A172 (cell line): ENCODE results near the gene RNF141. TPM values are rescaled to one million over a fixed set of nuclear protein-coding genes. Genes with fewer than 3 reads are reported as not detected.

ENCODE experiments used
- DNase-seq: peaks from one replicate; pipeline ENCODE4 v3.0.0-alpha.2; 2015; ENCODE audit warnings: low spot score
- total RNA-seq: library from RNA; depleted of rRNA; stranded (reverse); fragments of >200 nt; shearing (Covaris generic); gene quantifications from 2 replicates; pipeline ENCODE4 v1.2.3, GENCODE V29; 2014

RNF141 gene
- total RNA-seq, 1 experiment from 2014 or later, result 23.6 TPM

DNA sequence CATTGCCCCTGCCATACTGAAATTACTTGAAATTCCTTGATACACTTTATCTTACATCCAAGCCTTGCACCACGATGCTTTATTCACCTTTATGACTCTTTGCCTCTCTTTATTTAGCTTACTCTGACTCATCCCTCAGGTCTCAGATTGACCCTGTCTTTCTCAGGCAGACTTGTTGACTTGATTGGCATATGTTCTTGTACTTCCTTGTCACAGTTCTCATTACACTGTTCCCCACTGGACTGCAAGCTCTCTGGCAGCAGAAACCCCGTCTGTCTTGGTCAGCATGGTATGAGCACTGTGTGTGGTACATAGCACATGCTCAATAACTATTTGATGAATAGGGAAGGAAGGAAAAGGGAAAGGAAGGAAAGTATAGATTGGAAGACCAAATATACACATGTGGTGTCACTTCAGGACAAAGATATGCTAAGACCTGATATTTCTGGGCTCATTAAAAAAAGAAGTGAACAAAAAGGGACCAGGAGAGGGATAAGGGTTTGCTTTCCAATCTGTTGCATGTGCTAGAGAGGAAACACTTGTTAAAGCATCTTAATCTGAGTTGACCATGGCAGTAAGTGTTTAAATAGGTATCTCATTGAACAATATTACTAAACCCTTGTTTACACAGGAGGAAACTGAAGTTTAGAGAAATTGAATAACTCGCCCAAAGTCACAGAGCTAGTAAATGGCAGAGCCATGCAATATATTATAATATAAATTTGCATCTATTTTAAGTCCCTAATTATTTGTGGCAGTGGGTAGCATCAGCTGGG is 20.2 kb upstream of the RNF141 start:
- DNase-seq, result no peak

DNA sequence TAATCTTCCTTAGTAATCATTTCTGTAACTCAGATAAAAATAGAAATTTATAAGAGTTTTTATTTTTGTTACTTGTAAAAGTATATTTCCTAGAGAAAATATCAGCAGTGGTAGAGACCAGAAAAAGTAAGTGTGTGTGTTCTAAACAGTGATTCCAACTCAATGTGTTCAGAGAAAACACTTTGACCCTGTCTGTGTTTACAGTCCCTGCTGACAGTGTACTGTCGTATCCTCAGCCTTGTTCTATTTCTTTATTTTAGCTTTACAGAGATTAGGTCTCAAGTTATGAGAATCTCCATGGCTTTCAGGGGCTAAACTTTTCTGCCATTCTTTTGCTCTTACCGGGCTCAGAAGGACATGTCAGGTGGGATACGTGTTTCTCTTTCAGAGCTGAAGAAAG is 17.3 kb upstream of the RNF141 start:
- DNase-seq, result no peak

DNA sequence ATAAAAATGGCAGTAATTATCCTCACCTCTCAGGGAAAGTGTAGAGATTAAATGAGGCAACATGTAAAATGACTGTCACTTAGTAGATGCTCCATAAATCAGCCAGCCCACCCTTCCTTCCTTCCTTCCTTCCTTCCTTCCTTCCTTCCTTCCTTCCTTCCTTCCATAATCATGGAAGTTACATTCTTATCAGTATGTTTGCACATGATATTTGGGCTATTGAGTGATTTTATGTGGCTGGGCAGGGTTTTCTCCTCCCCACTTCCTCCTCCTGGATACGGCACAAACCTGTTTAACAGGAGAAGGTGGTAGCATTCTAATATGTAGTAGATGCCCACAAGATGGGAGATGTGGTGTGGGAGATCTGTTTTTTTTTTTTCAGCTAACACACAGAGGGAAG is 15.6 kb upstream of the RNF141 start:
- no peak for DNase-seq

DNA sequence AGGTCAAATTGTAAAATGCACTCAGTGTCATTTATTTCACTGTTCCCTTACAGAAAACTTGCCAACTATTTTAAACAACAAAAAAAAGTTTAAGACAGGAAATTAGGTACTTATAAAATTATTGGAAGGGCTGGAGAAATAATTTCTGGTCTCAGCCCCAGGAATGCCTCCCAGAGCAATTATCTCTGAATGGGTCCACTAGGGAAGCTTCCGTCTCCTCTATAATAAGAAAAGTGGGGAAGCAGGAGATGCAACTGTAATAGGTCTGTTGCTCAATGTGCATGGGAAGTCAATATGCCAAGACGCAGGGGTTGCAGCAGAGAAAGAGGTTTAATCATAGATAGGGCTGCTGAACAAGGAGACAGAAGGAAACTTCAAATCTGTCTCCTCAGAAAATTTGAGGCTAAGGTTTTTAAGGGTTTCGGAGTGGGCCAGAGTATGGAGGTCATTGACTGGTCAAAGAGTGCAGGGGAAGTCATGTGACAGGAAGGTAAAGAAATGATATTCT is 10.9 kb upstream of the RNF141 start:
- no peak for DNase-seq

DNA sequence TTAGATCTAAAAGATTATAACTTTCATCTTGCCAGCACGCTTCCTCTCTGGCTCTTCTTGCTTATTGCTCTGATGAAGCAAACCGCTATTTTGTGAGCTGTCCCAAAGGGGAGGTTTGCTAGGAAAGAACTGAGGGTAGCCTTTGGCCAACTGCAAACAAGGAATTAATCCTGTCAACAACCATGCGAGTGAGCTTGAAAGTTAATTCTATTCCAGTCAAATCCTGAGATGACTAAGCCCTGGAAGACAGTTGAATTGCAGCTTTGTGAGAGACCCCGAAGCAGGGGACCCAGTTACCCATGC is 10.3 kb upstream of the RNF141 start:
- DNase-seq, result no peak

DNA sequence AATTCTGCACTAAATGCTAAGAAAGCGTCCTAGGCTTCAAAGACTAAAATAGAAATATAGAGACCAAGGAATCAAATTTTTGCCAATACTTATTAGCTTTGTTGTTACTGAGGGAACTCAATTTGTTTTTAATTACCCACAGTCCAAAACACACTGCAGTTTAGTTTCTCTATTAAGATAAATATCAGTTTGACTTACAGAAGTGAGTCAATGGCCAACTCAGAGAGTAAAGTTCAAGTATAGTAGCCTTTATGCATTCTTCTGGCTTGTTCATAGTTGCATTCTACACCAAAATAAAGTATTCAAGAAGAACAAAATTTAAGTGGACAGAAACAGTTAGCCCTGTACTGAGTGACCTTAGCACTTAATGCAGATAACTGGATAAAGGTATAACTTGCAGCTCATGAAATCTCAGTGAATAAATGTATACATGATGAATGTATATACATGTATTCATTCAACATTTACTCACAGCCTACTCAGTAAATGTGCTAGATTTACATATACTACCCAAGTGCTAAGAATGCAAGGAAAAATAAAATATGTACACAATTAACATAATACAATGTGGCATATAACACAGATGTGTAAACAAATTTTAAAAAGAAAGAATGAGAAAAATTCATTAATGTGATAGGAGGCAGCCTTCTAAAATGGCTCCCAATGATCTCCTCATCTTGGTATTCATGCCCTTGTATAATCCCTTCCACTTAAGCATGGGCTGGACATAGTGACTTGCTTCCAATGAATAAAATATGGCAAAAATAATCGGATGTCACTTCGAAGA is 9.7 kb upstream of the RNF141 start:
- DNase-seq, result peak; percentile 38

DNA sequence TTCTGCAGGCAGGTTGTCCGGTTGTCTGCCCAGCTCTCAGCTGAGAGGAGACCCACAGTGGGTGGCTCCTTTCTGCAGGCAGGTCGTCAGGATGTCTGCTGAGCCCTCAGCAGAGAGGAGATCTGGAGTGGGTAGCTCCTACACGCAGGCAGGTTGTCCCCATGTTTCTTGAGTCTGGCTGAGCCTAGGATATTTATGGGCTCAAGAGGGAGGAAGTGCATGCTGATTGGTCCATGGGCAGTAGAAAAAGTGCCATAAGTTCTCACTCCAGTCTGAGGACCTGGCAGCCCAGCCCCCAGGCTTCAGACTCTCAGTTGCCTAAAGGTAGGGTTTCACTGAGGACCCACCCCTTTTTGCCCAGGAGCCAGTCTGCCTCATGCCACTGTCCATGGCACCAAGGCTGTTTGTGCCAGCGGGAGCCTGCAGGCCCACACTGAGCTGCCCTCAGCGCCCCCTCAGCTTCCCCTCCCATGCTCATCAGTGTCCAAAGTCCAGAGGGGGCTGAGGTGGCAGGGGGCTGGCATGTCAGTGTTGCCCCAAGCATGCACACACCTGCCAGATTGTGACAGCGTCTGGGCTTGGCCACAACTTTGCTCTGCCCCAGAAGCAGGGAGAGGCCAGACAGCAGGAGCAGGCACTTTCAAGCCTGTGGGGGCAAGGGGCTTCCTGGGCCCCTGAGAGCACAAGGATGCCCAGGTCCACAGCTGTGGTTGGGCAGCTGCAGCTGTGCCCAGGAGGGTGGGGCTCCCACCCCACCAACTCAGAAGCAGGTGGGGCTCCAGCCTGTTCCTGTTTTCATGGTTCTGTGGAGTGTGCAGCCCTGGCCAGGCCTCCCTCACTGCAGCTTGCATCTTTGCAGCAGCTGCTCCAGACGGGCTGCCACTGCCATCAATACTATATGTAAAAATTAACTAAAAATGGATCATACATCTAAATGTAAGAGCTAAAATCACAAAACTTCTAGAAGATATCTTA is 3.8 kb upstream of the RNF141 start:
- no peak for DNase-seq

DNA sequence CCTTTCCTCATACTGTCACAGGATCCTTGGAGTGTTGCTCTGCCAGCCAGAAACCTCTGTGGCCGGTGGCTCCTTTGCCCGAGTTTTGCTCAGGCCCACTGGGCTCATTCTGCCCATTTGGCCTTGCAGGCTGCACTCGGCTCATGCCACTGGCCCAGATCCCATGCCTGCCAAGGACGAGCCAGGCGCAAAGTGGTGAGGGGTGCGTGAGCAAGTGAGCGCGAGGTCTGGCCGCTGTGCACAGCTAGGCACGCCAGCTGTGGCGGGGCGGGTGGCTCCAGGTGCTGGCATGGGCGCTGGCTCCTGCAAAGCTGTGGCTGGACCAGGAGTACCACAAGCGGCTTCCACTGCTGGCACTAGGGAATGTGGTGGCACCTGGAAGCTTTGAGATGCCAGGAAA is 2.8 kb upstream of the RNF141 start:
- DNase-seq, result no peak

DNA sequence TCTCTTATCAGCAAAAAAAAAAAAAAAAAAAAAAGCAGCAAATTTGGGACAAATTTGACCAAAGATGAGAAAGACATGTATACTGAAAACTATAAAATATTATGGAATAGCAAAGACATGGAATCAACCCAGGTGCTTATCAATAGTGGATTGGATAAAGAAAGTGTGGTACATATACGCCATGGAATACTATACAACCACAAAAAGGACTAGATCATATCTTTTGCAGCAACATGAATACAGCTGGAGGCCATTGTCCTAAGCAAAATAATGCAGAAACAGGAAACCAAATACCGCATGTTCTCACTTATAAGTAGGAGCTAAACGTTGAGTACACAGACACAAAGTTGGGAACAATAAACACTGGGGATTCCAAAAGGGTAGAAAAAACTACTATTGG is 1.8 kb upstream of the RNF141 start:
- DNase-seq, result no peak

DNA sequence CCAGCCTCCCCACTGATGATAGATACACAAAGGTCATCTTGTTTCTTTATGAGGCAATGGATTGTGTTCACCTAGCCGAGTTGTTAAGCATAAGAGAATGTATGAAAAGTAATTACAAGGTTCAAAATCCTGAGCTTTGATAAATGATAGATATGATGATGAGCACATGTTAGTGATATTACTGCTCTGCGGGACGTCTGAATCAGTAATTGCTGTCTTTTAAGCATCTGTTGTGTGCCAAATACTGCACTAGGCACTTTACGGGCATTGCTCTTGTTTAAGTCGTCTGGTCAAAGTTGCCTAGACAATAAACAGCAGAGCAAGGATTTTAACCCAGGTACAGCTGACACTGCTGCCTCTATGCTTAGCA is 559 bp upstream of the RNF141 start:
- DNase-seq, result no peak

DNA sequence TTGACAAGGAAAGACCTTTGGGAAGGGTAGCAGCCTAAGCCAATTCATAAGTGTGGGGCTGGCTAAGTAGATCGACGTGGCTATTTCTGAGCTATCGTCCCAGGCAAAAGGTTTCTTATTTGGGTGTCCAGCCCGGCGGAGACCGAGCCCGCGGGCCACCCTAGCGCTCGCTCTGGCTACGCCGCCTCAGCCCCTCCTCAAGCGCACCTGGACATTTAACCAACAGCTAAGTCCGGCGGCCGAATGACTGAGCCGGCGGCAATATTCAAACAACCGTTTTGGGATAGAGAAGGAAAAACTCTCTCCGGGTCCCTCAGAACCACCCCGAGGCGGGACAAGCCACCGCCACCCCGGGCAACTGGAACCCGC is 457 bp downstream of the RNF141 start:
- DNase-seq, result no peak

DNA sequence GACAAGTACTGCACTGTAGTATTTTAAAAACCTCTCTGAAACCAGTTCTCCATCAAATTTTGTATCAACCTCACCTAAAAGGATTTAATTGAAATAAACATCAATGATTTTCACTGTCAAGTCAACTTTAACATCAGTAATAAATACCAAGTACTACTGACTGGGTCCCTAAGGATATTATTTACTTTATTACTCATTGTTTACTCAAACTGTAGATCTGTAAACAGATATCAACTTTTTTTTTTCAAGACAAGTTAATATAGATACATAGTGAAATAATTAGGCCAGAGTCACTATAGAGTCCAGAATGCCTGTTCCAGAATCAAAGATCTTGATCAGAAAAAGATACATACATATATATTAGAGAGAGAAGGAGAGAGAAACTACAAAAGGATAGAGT is 1.6 kb downstream of the RNF141 start:
- DNase-seq, result no peak

DNA sequence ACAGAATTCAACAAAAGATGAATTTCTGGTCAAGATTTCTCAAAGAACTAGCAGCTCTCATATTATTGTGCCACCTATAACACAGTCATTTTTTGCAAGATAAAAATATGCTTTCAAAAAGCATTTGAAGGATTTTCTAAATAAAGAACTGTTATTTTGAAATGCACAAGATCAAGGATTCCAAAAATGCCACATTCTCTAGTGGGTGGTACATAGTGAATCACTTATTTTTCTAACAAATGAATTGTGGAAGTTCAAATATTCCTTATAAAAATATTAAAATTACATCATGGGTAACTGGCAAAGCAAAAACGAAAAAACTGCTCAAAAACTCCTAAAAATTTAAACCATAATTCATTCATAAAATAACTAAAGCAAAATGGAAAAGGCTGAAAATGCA is 2.1 kb downstream of the RNF141 start:
- DNase-seq, result no peak

DNA sequence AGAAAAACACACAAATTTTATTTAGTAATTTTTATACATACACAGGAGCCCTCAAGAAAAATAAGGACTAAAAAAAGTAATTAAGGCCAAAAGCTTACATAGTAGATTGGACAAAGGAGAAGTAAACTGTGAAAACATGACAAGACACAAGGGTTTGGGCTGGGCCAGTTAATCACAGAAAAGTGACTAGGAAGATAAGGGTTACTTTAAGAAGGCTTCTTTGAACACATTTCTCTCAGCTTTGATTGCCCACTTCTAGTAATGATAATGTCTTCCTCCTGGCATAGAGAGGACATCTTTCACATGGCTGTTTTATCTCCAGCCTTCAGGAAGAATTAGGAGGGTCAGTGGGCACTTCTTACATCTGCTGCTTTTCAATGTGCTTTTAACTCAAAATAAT is 3.4 kb downstream of the RNF141 start:
- no peak for DNase-seq

DNA sequence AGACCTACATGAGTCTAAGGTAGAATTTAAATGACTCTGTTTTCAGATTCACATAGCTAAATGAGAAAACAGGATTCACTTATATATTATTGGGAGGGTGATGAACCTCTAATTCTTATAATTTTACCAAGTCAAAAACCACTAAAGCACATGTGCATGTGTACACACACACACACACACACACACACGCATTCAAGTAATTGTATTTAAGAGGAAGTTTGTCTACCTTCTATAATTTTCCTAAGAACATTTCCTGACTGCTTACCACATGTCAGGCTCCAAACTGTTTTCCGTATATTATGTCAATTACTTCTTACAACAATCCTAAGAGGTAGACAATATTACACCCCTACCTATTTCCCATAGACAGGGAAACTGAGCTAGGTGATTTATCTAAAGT is 6.7 kb downstream of the RNF141 start:
- no peak for DNase-seq

DNA sequence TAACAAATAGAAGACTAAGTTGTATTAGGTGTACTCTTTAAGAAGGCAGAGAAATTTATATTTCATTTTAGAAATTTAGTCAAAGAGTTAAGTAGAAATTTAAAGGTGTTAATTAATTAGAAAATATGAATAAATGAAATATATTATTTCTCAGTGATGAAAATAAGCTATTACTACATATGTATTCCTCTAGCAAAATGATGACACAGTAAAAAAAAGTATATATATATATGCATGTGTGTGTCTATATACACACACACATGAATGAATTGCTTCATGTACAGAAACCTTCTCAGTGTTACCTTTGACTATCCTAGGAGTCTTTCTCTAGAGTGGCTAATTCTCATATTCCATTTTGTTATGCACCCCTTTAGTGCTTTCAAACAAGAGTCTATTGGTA is 7.7 kb downstream of the RNF141 start:
- no peak for DNase-seq

DNA sequence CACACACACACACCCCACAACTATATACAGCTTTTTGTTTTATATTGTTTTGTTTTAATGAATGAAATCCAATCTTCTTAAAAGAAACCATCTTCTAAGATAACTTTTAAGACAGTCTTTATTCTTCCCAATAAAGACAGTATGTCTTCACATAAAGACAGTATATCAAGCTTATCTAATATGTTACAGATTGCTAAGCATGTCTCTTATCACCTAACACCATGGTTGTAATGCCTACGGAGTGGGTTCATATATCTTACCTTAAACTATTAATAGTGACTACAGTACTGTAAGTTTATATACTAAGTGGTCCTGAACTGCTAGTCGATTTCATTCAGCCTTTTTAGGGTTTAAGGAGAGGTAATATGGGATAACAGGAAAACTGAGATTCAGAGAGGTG is 8.5 kb downstream of the RNF141 start:
- no peak for DNase-seq

DNA sequence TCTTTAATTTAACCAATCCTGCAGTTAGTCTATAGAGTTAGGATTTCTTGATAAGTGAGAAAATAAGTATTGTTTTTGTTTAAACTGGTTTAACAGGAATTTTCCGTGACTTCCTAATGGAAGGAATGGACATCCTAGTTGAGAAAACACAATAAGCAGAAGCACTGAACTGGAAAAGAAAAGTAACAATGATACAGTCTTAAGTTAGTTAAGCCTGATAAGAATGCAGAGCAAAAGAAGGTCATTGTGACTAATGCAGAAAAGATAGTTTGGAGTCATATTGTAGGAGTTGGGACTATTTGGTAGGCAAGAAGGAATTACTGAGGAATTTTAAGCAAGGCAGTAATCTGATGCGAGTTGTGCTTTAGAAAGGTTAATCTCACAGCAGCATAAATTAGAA is 11.7 kb downstream of the RNF141 start:
- no peak for DNase-seq

DNA sequence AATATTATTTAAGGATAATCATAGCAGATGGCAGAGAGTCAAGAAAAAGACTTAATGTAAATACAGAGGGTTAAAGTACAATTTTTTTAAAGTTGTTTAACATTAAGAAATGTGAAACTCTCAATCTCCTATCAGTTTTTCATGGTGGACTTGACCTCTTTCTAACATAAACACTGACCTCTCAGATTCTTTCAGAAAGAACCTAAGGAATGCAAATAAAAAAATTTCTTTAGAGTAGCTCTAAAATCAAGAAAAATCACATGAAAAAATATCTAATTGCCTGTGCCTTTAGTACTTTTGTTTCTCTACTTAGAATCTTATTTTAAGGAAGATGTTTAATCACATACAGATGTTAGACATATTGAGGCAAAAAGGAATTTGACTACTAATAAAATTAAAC is 12.9 kb downstream of the RNF141 start:
- DNase-seq, result no peak

DNA sequence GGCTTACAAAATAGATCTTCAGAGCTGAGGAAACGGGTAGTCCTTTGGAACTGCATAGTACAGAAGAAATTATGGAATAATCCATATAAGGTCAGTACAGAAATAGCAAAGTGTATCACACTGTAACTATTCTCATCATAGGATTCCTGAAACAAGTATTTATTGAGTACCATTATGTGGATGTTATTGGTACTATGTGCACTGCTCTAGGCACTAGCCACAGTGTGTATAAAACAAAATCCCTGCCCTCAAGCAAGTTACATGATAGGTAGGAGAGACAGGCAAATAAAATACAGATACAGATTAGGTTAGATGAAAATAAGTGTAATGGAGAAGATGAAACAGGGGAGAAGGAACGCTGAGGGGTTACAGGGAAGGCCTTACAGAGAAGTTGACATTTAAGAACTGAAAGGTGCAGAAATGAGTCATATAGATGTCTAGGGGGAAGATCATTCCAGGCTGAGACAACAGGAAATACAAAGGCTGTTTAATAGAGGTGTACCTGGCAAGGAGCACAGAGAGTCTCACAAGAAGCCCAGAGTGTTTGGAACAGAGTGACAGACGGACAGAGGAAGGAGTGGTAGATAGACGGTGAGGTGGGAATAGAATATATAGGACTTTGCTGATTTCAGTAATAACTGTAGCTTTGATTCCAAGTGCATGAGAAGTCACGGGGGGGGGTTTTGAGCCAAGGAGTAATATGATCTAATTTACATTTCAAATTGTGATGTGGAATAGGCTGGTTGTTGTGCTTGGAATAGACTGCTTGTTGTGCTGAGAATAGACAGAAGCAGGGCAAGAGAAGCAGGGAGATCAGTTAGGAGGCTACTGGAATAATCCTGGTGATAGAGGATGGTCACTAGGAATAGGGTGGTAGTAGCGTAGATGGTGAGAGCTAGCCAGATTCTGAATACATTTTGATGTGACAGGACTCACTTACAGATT is 13.7 kb downstream of the RNF141 start:
- DNase-seq, result no peak

DNA sequence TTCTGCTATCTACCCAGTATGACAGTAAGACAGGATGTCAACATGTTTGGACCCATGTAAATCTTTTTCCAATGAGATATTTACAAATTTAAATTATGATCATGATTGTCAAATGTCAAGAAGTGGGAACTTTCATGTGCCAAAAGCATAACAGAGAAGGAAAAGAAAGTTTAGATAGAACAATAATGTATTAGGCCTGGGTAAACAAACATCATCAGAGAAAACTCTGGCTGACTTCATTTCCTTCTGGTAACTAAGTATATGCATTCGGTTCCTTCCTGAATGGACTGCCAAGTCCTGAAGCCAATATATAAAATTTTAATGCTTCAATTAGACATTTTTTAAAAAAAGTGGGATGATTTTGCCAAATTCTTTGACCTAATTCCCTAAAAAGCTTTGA is 16.5 kb downstream of the RNF141 start:
- no peak for DNase-seq
